ENCODE measurements around the gene MYOZ3. TPM values are rescaled to one million over a fixed set of nuclear protein-coding genes. Genes with fewer than 3 reads are reported as not detected.
A peak's percentile ranks its signal among the peaks of the same experiment; 100 is the strongest.

The MYOZ3 gene
- total and polyA plus RNA-seq, 10 donors = 0.04 to 1.2 (median 0.32) TPM; not detected in 1

- H3K4me1 ChIP-seq = peaks cover 9 to 27% (median 22%) of the 10 kb centered on the region in 6 donors
- H3K36me3 ChIP-seq = no peaks in the 10 kb centered on the region
- H3K4me3 ChIP-seq = no peak overlapping the region
- no peaks in the 10 kb centered on the region for H3K9me3 ChIP-seq
- 82 to 93% (median 91%) methylated on average over 14 of the region's 14 CpGs for WGBS, 5 donors
- H3K27ac ChIP-seq = no peak overlapping the region
- H3K27me3 ChIP-seq (replicated peaks in 1 of 7) = peaks cover 0 to 35% (median 9%) of the 10 kb centered on the region in 7 donors
- intact Hi-C loops (cut with DNase I; ENCODE audit: low total_unique reads) = no loop called here
- DNase-seq = no peak
- TF ChIP-seq POLR2A (IDR thresholded peaks at IDR 0.05) (no peak), CTCF (IDR thresholded peaks at IDR 0.05 in 8 of 11, conservative IDR thresholded peaks at IDR 0.05 in 3 of 11) (no peak), POLR2AphosphoS5 (IDR thresholded peaks at IDR 0.05) (no peak)
These were observed 9.4 kb downstream of the MYOZ3 start for GRCh38 chr5:150670275-150670947.

- peak overlapping the region in 1 of 8 donors; percentile 75 for H3K4me3 ChIP-seq
- TF ChIP-seq POLR2AphosphoS5 (IDR thresholded peaks at IDR 0.05) (no peak), POLR2A (IDR thresholded peaks at IDR 0.05) (no peak), CTCF (IDR thresholded peaks at IDR 0.05 in 8 of 11, conservative IDR thresholded peaks at IDR 0.05 in 3 of 11) (no peak)
- no peak overlapping the region for H3K27ac ChIP-seq
- H3K4me1 ChIP-seq = peaks cover 9 to 27% (median 22%) of the 10 kb centered on the region in 6 donors
- H3K9me3 ChIP-seq = no peaks in the 10 kb centered on the region
- intact Hi-C loops (cut with DNase I; ENCODE audit: low total_unique reads) = no loop called here
- 54 to 73% (median 67%) methylated on average over 2 of the region's 2 CpGs for WGBS, 5 donors
- H3K36me3 ChIP-seq = no peaks in the 10 kb centered on the region
- DNase-seq = no peak
- H3K27me3 ChIP-seq (replicated peaks in 1 of 7) = peaks cover 0 to 35% (median 9%) of the 10 kb centered on the region in 7 donors
These were observed 9.9 kb downstream of the MYOZ3 start for GRCh38 chr5:150670948-150671310.

- WGBS, 5 donors = 1 to 6% (median 2%) methylated on average over 22 to 51 of the region's 51 CpGs
- Histone ChIP-seq H3K4me3 (peak overlapping the region; percentile 30 to 75 (median 46)), H3K27me3 (replicated peaks in 1 of 7) (peaks cover 0 to 35% (median 9%) of the 10 kb centered on the region in 7 donors), H3K4me1 (peaks cover 9 to 27% (median 22%) of the 10 kb centered on the region in 6 donors), H3K9me3 (no peaks in the 10 kb centered on the region), H3K27ac (peak overlapping the region in 2 of 8 donors; percentile 17 to 18), H3K36me3 (no peaks in the 10 kb centered on the region)
- peak; percentile 79 for DNase-seq
- intact Hi-C loops (cut with DNase I; ENCODE audit: low total_unique reads) = no loop called here
- no peak for TF ChIP-seq POLR2A (IDR thresholded peaks at IDR 0.05)
- TF ChIP-seq POLR2AphosphoS5 (IDR thresholded peaks at IDR 0.05) = no peak
- TF ChIP-seq CTCF (IDR thresholded peaks at IDR 0.05 in 8 of 11, conservative IDR thresholded peaks at IDR 0.05 in 3 of 11) = no peak
These were observed 10.6 kb downstream of the MYOZ3 start for GRCh38 chr5:150671509-150672236.

Data from spleen (tissue), 11 donors.